ENCODE measurements around the gene MYB. TPM values are rescaled to one million over a fixed set of nuclear protein-coding genes. Genes with fewer than 3 reads are reported as not detected.

The MYB gene
- total and polyA plus RNA-seq, 2 of the 13 experiments (the other 11 are each of a cell fraction or from before 2014, with no cell fraction given), result 0.04 to 0.20 TPM

DNA sequence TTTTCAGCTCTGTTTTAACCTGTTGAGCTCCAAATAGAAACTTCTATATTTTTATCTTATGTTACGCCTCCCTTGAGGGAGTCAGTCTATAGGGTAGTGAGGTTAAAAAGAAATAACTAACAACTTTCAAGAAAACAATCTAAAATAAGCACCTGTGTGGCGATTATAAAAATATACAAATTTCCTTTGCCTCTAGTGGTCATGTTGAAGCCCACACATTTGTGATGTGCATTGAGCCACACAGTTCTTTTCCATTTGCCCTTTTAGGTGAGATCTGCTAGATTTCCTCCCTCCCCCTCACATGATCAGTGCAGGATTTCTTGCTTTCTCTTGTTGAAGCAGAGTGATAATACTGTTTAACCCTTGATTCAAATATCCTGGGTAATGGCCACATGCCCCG, 84.2 kb downstream of the MYB start:
- WGBS (ENCODE audit: low lambda C conversion rate), result 47% methylated on average over 3 of the region's 3 CpGs
- intact Hi-C loops (cut with micrococcal nuclease; ENCODE audit: unreplicated experiment), result no loop called here
- Histone ChIP-seq H3K27me3 (ENCODE audit: control insufficient read depth in 1 of 2, insufficient read depth in 2 of 2, low read length in 2 of 2) (peaks cover 0 to 8% of the 10 kb centered on the region in 2 experiments; a peak in 2 of 5 replicates), H3K4me3 (replicated peaks in 1 of 3; ENCODE audit: insufficient read depth in 1 of 3, low read depth in 2 of 3, low read length in 3 of 3) (no peak overlapping the region), H2AFZ (ENCODE audit: low read length) (no peak overlapping the region), H4K20me1 (ENCODE audit: insufficient read depth, low read length) (no peaks in the 10 kb centered on the region), H3K79me2 (ENCODE audit: insufficient read depth, low read length) (no peaks in the 10 kb centered on the region), H3K27ac (ENCODE audit: extremely low read length, insufficient read depth, low read length) (no peak overlapping the region), H3K9me3 (ENCODE audit: low read length) (no peaks in the 10 kb centered on the region), H3K4me2 (ENCODE audit: low read depth, low read length) (no peak overlapping the region), H3K36me3 (replicated peaks in 1 of 2; ENCODE audit: control insufficient read depth in 1 of 2, insufficient read depth in 2 of 2, low read length in 2 of 2) (no peaks in the 10 kb centered on the region), H3K9ac (ENCODE audit: insufficient read depth, low read depth, low read length) (no peak overlapping the region), H3K4me1 (ENCODE audit: insufficient read depth, low read length) (peaks cover 23% of the 10 kb centered on the region)
- no peak for FAIRE-seq
- no TSS peak for BruUV-seq (replicated peaks)
- no peak for TF ChIP-seq MAFG (CRISPR knock-in tag; IDR thresholded peaks at IDR 0.05)
- no peak for TF ChIP-seq RXRB (CRISPR knock-in tag; IDR thresholded peaks at IDR 0.05; ENCODE audit: borderline replicate concordance)
- TF ChIP-seq ZNF615 (CRISPR knock-in tag; IDR thresholded peaks at IDR 0.05; ENCODE audit: borderline replicate concordance), result no peak
- TF ChIP-seq, protein P1, sequence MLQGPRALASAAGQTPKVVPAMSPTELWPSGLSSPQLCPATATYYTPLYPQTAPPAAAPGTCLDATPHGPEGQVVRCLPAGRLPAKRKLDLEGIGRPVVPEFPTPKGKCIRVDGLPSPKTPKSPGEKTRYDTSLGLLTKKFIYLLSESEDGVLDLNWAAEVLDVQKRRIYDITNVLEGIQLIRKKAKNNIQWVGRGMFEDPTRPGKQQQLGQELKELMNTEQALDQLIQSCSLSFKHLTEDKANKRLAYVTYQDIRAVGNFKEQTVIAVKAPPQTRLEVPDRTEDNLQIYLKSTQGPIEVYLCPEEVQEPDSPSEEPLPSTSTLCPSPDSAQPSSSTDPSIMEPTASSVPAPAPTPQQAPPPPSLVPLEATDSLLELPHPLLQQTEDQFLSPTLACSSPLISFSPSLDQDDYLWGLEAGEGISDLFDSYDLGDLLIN (CRISPR knock-in tag; IDR thresholded peaks at IDR 0.05; ENCODE audit: borderline replicate concordance), result no peak
- TF ChIP-seq TAF1 (CRISPR knock-in tag; IDR thresholded peaks at IDR 0.05), result no peak
- TF ChIP-seq FOXP1 (IDR thresholded peaks at IDR 0.05), result no peak
- no peak for TF ChIP-seq FOXP1 (CRISPR knock-in tag; IDR thresholded peaks at IDR 0.05)
- TF ChIP-seq MTERF4 (CRISPR knock-in tag; IDR thresholded peaks at IDR 0.05), result no peak
- TF ChIP-seq HMG20A (CRISPR knock-in tag; IDR thresholded peaks at IDR 0.05; ENCODE audit: borderline replicate concordance), result no peak
- ChIA-PET POLR2A (no interaction called here), CTCF (ENCODE audit: low intra/inter-chr PET ratio, low total read pairs) (no interaction called here)
- no peak for ATAC-seq
- in situ Hi-C loops (cut with HindIII; ENCODE audit: extremely low pct_ligation_motif_present, low pct_unique_long_range_greater_than_20kb), result no loop called here
- DNase-seq (ENCODE audit: low spot score), result no peak
